Neural cell (in vitro differentiated cells): ENCODE data around the gene ADCY2. TPM values are rescaled to one million over a fixed set of nuclear protein-coding genes. Genes with fewer than 3 reads are reported as not detected.

Experiments used
- H2AFZ ChIP-seq: fragments of 200-600, 300-800 bp; sonication (generic), shearing (Covaris generic); 2 replicates; pipeline ENCODE4 v1.6.0; 2014; ENCODE audit warnings: low read depth, mild to moderate bottlenecking, antibody characterized with exemption, low read length, moderate library complexity
- H3F3A ChIP-seq: fragments of 200-600 bp; shearing (Covaris generic); 2 replicates; pipeline ENCODE4 v1.6.1; 2016; ENCODE audit warnings: mild to moderate bottlenecking, moderate library complexity, mixed read lengths, antibody characterized with exemption, low read length; ENCODE audit not compliant: insufficient read depth, poor library complexity, severe bottlenecking
- H3K27ac ChIP-seq: fragments of 200-600, 300-800 bp; sonication (generic), shearing (Covaris generic); 2 replicates; pipeline ENCODE4 v1.5.1; 2014; ENCODE audit warnings: mild to moderate bottlenecking, low read length, moderate library complexity
- H3K27me3 ChIP-seq: fragments of 300-800, 200-600 bp; sonication (generic), shearing (Covaris generic); 2 replicates; pipeline ENCODE4 v1.6.0; 2014; ENCODE audit warnings: mild to moderate bottlenecking, low read depth, low read length, moderate library complexity; ENCODE audit not compliant: insufficient read depth
- H3K36me3 ChIP-seq: fragments of 300-800, 200-600 bp; sonication (generic), shearing (Covaris generic); 2 replicates; pipeline ENCODE4 v1.5.1; 2014; ENCODE audit warnings: mild to moderate bottlenecking, antibody characterized with exemption, low read length, moderate library complexity; ENCODE audit not compliant: insufficient read depth
- H3K4me2 ChIP-seq: fragments of 300-800, 200-600 bp; sonication (generic), shearing (Covaris generic); 2 replicates; pipeline ENCODE4 v1.6.0; 2014; ENCODE audit warnings: mild to moderate bottlenecking, low read length
- H3K4me3 ChIP-seq: fragments of 300-800, 200-600 bp; sonication (generic), shearing (Covaris generic); 2 replicates; pipeline ENCODE4 v1.5.1; 2014; ENCODE audit warnings: mild to moderate bottlenecking, low read length, moderate library complexity
- H3K79me2 ChIP-seq: fragments of 200-600 bp; shearing (Covaris generic); replicated peaks from 2 replicates; pipeline ENCODE4 v1.6.0; 2014; ENCODE audit warnings: mild to moderate bottlenecking, low read length, moderate library complexity; ENCODE audit not compliant: insufficient read depth
- H3K9ac ChIP-seq: fragments of 300-800, 200-600 bp; sonication (generic), shearing (Covaris generic); 2 replicates; pipeline ENCODE4 v1.6.1; 2016; ENCODE audit warnings: mild to moderate bottlenecking, low read length, mixed read lengths
- H3K9me2 ChIP-seq: fragments of 200-600 bp; shearing (Covaris generic); 2 replicates; pipeline ENCODE4 v1.6.1; 2016; ENCODE audit warnings: mild to moderate bottlenecking, low read length, mixed read lengths; ENCODE audit not compliant: insufficient read depth
- H3K9me3 ChIP-seq: fragments of 200-600, 300-800 bp; sonication (generic), shearing (Covaris generic); 2 replicates; pipeline ENCODE4 v1.6.1; 2016; ENCODE audit warnings: mild to moderate bottlenecking, mixed run types, low read length, moderate library complexity, mixed read lengths
- H4K20me1 ChIP-seq: fragments of 200-600 bp; shearing (Covaris generic); 2 replicates; pipeline ENCODE4 v1.6.1; 2016; ENCODE audit warnings: mild to moderate bottlenecking, mixed run types; ENCODE audit not compliant: insufficient read depth
- EP300 ChIP-seq: fragments of 450-650 bp; conservative IDR thresholded peaks from 2 replicates; pipeline ENCODE4 v1.6.1; 2014; ENCODE audit warnings: antibody characterized with exemption, mild to moderate bottlenecking, moderate library complexity; ENCODE audit not compliant: poor library complexity, severe bottlenecking
- MXI1 ChIP-seq: fragments of 450-650 bp; conservative IDR thresholded peaks from 2 replicates; pipeline ENCODE4 v1.6.1; 2014; ENCODE audit warnings: antibody characterized with exemption, mild to moderate bottlenecking; ENCODE audit not compliant: poor library complexity, severe bottlenecking
- POLR2AphosphoS5 ChIP-seq: IDR thresholded peaks from 2 replicates; pipeline ENCODE4 v1.6.1; 2012
- RAD21 ChIP-seq: fragments of 450-650 bp; conservative IDR thresholded peaks from 2 replicates; pipeline ENCODE4 v1.6.1; 2014; ENCODE audit warnings: antibody characterized with exemption, mild to moderate bottlenecking, moderate library complexity
- REST ChIP-seq: IDR thresholded peaks from 2 replicates; pipeline ENCODE4 v1.6.1; 2012; ENCODE audit warnings: borderline replicate concordance
- TAF1 ChIP-seq: IDR thresholded peaks from 2 replicates; pipeline ENCODE4 v1.6.1; 2012; ENCODE audit warnings: low read depth
- polyA plus RNA-seq: library from polyadenylated mRNA; depleted of rRNA; stranded (reverse); fragments of >200 nt; gene quantifications from 2 replicates; pipeline ENCODE4 v1.2.3, GENCODE V29; 2014

ADCY2 gene
- polyA plus RNA-seq, 1 donor from 2014 or later, result 1.9 TPM

GRCh38 chr5:7753181-7753580 is 357.2 kb downstream of the ADCY2 start (continued):
- TF ChIP-seq REST, result no peak

- no peak for TF ChIP-seq RAD21
- no peak for TF ChIP-seq TAF1
- TF ChIP-seq POLR2AphosphoS5, result no peak
- no peak for TF ChIP-seq REST
- no peak for TF ChIP-seq MXI1
- no peak for TF ChIP-seq EP300
- Histone ChIP-seq H3K4me3 (no peak overlapping the region), H3K27me3 (no peaks in the 10 kb centered on the region), H3K9ac (no peak overlapping the region), H4K20me1 (no peaks in the 10 kb centered on the region), H3K27ac (no peak overlapping the region), H3K79me2 (no peaks in the 10 kb centered on the region), H3K4me2 (no peak overlapping the region), H3K36me3 (no peaks in the 10 kb centered on the region), H3K9me3 (no peaks in the 10 kb centered on the region), H3F3A (no peaks in the 10 kb centered on the region), H2AFZ (no peak overlapping the region), H3K9me2 (no peaks in the 10 kb centered on the region)
These were observed 357.7 kb downstream of the ADCY2 start for GRCh38 chr5:7753596-7753995.

GRCh38 chr5:7754490-7754889 is 358.6 kb downstream of the ADCY2 start:
- no peaks in the 10 kb centered on the region for H4K20me1 ChIP-seq
- no peaks in the 10 kb centered on the region for H3K36me3 ChIP-seq
- H3K9ac ChIP-seq, result no peak overlapping the region
- H3K9me3 ChIP-seq, result no peaks in the 10 kb centered on the region
- H3F3A ChIP-seq, result no peaks in the 10 kb centered on the region
- no peak overlapping the region for H3K4me2 ChIP-seq
- H3K9me2 ChIP-seq, result no peaks in the 10 kb centered on the region
- no peak overlapping the region for H2AFZ ChIP-seq
- no peak overlapping the region for H3K4me3 ChIP-seq
- no peaks in the 10 kb centered on the region for H3K27me3 ChIP-seq
- no peak overlapping the region for H3K27ac ChIP-seq
- TF ChIP-seq TAF1, result no peak
- TF ChIP-seq MXI1, result no peak
- no peaks in the 10 kb centered on the region for H3K79me2 ChIP-seq
